Activated naive CD4-positive, alpha-beta T cell treated with anti-CD3 and anti-CD28 coated beads, Interleukin-2, amount 50 U/mL, for 24 hours (primary cell): ENCODE data around the gene AUTS2.

Experiments used
- H3K27ac Mint-ChIP-seq: one replicate; pipeline ENCODE4 v1.8.0; 2021; ENCODE audit warnings: mild to moderate bottlenecking, mixed read lengths
- H3K27me3 Mint-ChIP-seq: one replicate; pipeline ENCODE4 v1.8.0; 2021; ENCODE audit warnings: mixed read lengths
- H3K36me3 Mint-ChIP-seq: one replicate; pipeline ENCODE4 v1.8.0; 2021; ENCODE audit warnings: mixed read lengths
- H3K4me1 Mint-ChIP-seq: one replicate; pipeline ENCODE4 v1.8.0; 2021; ENCODE audit warnings: mixed read lengths
- H3K4me3 Mint-ChIP-seq: one replicate; pipeline ENCODE4 v1.8.0; 2021; ENCODE audit warnings: mild to moderate bottlenecking, mixed read lengths
- H3K9me3 Mint-ChIP-seq: one replicate; pipeline ENCODE4 v1.8.0; 2021; ENCODE audit warnings: mixed read lengths

AUTS2 gene

DNA sequence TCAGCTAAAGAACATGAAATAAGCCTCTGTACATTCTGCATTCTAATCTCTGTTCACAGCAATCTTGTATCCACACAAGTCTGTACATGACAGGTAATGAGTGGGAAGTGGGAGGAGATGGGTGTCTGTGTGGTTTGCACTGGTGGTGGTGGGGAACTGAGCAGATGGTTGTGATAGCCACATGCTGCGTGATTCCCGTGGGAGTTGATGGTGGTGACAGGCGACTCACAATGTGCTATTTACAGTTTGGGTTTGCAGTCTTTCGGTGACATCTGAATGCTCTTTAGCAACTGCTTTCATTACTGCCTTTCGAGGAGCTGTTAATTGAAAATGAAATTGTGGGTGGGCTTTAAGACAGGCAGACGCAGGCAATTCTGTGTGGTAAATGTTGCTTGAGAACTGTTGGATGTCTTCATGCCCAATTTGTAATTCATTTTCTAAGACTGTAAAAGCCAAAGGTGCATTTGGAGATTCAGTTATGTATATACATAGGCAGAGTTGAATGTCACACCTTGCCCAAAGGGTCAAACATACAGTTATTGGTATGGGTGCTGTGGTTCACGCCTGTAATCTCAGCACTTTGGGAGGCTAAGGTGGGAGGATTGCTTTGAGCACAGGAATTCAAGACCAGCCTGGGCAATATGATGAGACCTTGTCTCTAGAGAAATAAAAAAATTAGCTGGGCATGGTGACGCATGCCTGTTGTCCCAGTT is 308.2 kb downstream of the AUTS2 start:
- Mint-ChIP-seq H3K27ac (no peak overlapping the region), H3K27me3 (no peaks in the 10 kb centered on the region), H3K4me3 (no peak overlapping the region), H3K4me1 (no peaks in the 10 kb centered on the region), H3K9me3 (no peaks in the 10 kb centered on the region), H3K36me3 (no peaks in the 10 kb centered on the region)

DNA sequence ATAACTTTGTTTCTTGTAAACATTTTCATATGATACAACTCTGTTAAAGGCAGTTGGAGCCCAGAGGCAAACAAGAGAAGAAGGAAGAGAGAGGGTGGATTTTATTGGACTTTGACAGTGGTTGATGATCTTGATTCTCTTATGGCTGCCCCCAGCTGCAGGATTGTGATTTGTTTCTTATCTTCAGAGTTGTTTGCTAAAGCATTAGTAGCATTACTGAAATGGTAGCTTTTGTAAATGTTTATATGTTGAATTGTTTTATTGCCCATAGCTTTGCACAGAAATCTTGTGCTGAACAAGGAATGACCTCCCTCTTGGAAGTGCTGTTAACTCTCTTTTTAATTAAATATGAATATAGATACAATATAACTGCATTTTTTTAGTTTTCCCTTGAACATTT is 309.4 kb downstream of the AUTS2 start:
- no peaks in the 10 kb centered on the region for H3K9me3 Mint-ChIP-seq

DNA sequence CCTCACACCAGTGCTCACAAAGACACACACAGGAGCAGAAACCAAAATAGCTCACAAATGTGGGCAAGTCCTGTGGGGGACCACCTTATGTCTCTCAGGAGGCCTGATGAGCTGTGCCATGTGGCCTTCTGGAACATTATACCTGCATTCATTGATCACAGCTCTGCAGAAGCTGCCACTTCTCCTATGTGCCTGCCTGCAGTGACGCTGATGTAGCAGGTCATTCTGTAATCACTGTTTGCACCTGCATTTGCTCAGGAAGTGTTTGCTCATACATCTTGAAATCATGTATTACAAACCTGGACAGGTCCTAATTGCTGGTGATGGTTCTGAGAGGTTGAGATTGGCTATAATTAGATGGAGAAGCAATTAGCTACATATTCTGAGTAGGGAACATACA is 310.2 kb downstream of the AUTS2 start:
- H3K4me3 Mint-ChIP-seq: no peak overlapping the region
- H3K27me3 Mint-ChIP-seq: no peaks in the 10 kb centered on the region
- no peaks in the 10 kb centered on the region for H3K9me3 Mint-ChIP-seq
- no peaks in the 10 kb centered on the region for H3K36me3 Mint-ChIP-seq
- H3K27ac Mint-ChIP-seq: no peak overlapping the region
- H3K4me1 Mint-ChIP-seq: no peaks in the 10 kb centered on the region

More for the DNA sequence above, 309.4 kb downstream of the AUTS2 start:
- H3K36me3 Mint-ChIP-seq: no peaks in the 10 kb centered on the region
- H3K4me3 Mint-ChIP-seq: no peak overlapping the region
- H3K27me3 Mint-ChIP-seq: no peaks in the 10 kb centered on the region
- H3K27ac Mint-ChIP-seq: no peak overlapping the region
- H3K4me1 Mint-ChIP-seq: no peaks in the 10 kb centered on the region

DNA sequence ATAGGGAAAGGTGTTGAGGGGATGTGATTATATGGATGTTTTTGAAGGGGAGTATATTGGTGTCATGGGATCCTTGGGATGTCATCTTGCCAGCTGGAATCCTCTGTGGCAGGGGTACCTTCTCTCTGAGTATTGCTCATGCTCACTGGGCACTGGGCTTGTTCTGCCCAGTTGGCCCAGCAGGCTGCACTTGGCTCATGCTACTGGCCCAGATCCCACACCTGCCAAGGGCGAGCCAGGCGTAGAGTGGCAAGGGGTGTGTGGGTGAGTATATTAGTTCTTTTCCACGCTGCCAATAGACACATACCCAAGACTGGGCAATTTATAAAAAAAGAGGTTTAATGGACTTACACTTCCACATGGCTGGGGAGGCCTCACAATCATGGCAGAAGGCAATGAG is 311.9 kb downstream of the AUTS2 start:
- Mint-ChIP-seq H3K4me1 (no peaks in the 10 kb centered on the region), H3K27ac (no peak overlapping the region)

DNA sequence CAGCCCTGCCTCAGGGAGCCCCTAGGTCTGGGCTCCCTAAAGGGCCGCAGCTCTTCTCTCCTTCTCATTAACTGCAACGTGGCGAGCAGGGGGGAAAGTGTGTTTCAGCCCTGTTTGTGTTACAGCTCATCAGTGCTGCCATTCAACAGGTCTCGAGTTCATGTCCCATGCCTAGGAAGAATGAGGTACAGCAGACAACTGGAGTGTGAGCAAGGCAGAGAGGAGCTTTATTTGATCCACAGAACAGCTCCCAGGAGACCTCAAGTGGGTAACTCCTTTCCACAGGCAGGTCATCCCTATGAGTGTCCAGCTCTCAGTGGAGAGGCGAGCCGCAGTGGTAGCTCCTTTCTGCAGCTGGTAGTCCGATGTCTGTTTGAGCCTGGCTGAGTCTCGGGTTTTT is 313.1 kb downstream of the AUTS2 start:
- Mint-ChIP-seq H3K27me3 (no peaks in the 10 kb centered on the region), H3K4me1 (no peaks in the 10 kb centered on the region), H3K9me3 (no peaks in the 10 kb centered on the region), H3K27ac (no peak overlapping the region), H3K4me3 (no peak overlapping the region), H3K36me3 (no peaks in the 10 kb centered on the region)

More for the DNA sequence above, 311.9 kb downstream of the AUTS2 start:
- Mint-ChIP-seq H3K36me3 (no peaks in the 10 kb centered on the region), H3K4me3 (no peak overlapping the region), H3K9me3 (no peaks in the 10 kb centered on the region), H3K27me3 (no peaks in the 10 kb centered on the region)

DNA sequence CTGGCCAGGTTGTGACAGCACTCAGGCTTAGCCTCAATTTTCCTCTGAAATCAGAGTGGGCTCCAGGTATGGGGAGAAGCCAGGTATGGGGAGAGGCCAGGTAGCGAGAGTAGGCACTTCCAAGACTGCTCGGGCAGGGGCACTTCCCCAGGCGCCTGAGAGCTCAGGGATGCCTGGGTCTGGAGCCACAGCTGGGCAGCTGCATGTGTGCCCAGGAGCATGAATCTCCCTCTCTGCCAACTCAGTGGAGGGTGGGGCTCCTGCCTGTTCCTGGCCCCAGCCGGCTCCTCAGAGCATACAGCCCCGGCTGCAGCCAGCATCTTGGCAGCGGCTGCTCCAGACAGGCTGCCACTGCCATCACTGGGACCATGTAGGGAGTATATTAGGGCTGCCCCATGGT is 313.9 kb downstream of the AUTS2 start:
- Mint-ChIP-seq H3K9me3 (no peaks in the 10 kb centered on the region), H3K4me3 (no peak overlapping the region), H3K4me1 (no peaks in the 10 kb centered on the region), H3K27me3 (no peaks in the 10 kb centered on the region), H3K36me3 (no peaks in the 10 kb centered on the region), H3K27ac (no peak overlapping the region)

DNA sequence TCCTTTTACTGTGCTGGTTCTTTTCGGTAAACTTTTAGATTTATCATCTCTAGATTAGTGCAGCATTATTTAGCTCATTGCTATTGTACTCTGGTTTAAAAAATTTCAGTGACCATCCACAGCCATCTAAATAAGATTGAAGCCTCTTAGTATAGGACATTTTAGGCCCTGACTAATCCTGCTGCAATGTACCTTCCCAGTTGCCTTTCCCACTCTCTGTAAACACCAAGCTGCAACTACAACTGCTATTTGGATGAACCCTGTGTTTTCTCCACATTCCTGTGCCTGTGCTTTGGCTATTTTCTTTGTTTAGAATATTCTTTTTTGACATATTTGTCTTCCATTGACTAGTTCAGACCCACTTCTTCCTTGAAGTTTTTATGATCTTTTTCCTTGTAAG is 314.6 kb downstream of the AUTS2 start:
- Mint-ChIP-seq H3K27ac (no peak overlapping the region), H3K27me3 (no peaks in the 10 kb centered on the region), H3K4me1 (no peaks in the 10 kb centered on the region), H3K36me3 (no peaks in the 10 kb centered on the region), H3K9me3 (no peaks in the 10 kb centered on the region), H3K4me3 (no peak overlapping the region)

DNA sequence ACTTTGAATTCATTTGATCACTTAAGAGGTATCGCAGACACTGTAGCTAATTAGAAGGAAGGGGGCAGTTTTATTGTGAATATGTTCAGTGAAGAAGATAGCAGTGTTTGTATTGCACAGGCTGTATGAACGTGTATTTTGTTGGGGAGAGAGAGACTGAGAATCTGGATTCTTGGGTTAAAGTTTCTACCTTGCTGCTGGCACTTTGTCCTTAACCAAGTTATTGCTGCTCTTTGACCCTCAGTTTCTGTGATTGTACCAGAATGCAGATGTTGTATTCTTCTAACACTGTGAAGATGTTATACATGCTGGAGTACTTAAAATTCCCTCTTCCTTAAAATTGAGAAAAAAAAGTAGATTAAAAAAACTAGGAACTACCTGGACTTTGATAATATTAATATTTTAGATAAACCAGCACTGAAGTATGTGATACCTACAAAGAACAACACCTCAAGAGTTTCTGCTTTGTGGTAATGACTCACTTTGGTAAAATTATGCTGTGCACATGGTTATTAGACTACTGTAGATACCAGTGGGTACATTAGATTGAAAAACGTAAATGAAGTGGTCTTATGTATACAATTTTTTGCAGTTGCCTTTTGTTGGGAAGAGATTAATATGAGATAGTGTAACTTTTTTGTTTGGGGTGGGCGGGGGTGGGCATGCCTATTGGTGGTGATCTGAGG is 321.3 kb downstream of the AUTS2 start:
- H3K27me3 Mint-ChIP-seq: no peaks in the 10 kb centered on the region
- no peak overlapping the region for H3K27ac Mint-ChIP-seq
- H3K4me1 Mint-ChIP-seq: no peaks in the 10 kb centered on the region
- no peaks in the 10 kb centered on the region for H3K9me3 Mint-ChIP-seq
- H3K36me3 Mint-ChIP-seq: no peaks in the 10 kb centered on the region
- no peak overlapping the region for H3K4me3 Mint-ChIP-seq

DNA sequence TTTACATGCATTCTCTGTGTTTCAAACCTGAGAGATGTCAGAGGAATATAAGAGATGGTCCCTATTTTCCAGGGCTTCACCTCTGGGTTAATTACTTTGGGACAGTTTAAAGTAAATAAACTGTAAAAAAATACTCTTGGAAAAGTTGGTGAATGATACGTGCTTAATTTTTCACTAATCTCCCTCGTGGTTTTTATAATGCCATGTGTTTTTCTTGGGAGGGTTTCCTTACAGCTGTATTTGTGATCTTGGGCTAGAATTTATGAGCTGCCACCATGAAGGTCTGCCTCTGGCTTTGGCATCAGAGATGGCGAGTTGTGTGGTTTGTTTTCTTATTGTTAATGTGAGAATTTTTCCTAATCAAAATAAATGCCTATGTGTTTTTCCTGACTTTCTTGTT is 322.5 kb downstream of the AUTS2 start:
- no peaks in the 10 kb centered on the region for H3K27me3 Mint-ChIP-seq
- H3K36me3 Mint-ChIP-seq: no peaks in the 10 kb centered on the region
- H3K27ac Mint-ChIP-seq: no peak overlapping the region
- no peak overlapping the region for H3K4me3 Mint-ChIP-seq
- peaks cover 6% of the 10 kb centered on the region for H3K9me3 Mint-ChIP-seq
- no peaks in the 10 kb centered on the region for H3K4me1 Mint-ChIP-seq

DNA sequence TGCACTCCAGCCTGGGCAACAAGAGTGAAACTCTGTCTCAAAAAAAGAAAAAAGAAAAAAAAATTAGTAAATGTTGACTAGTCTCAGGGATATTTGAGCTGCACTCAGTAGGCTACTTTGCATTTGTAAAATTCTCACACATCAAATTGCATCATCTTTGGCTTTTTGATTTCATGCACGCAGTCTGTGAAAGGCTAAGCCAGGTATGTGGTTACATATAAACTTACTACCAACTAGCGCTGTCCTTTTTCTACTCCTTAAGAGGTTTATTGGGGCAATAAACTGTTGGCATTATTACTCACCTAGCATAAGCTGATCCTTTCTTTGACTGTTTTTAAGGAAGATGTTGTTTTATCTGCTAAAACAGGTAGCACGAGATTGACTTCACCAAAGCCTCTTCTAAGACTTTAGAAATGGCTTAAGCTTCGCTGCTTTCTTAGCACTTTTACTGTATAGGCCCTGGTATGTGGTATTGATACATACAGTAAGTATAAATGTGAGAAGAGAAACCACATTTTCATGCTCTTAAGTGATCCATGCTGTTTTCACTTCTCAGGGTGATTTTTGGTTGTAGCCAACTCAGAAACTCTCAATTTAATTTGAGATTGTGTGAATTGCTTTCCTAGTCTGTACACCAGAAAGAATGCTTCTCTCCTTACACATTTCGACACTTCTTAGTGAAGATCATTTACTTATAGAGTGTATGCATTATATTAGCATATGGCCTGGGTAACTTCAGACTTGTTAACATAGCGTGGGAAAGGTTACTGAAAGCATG is 323.9 kb downstream of the AUTS2 start:
- H3K9me3 Mint-ChIP-seq: peaks cover 6% of the 10 kb centered on the region
- no peaks in the 10 kb centered on the region for H3K4me1 Mint-ChIP-seq
- H3K27ac Mint-ChIP-seq: no peak overlapping the region
- no peaks in the 10 kb centered on the region for H3K27me3 Mint-ChIP-seq
- no peaks in the 10 kb centered on the region for H3K36me3 Mint-ChIP-seq
- no peak overlapping the region for H3K4me3 Mint-ChIP-seq

DNA sequence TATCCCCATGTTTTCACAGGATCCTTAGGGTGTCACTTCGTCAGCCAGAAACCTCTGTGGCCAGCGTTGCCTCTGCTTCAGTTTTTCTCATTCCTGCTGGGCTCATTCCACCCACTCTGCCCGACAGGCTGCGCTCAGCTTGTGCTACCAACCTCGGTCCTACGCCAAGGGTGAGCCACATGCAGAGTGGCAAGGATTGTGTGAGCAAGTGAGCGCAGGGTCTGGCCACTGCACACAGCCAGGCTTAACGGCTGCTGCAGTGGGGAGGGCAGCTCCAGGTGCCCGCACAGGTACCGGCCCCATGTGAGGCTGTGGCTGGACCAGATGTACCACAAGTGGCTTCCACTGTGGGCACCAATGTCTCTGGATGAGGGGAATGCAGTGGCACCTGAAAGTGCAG is 329.2 kb downstream of the AUTS2 start:
- H3K9me3 Mint-ChIP-seq: peaks cover 12% of the 10 kb centered on the region
- H3K36me3 Mint-ChIP-seq: no peaks in the 10 kb centered on the region
- no peaks in the 10 kb centered on the region for H3K27me3 Mint-ChIP-seq
- H3K27ac Mint-ChIP-seq: no peak overlapping the region
- H3K4me1 Mint-ChIP-seq: no peaks in the 10 kb centered on the region
- H3K4me3 Mint-ChIP-seq: no peak overlapping the region

DNA sequence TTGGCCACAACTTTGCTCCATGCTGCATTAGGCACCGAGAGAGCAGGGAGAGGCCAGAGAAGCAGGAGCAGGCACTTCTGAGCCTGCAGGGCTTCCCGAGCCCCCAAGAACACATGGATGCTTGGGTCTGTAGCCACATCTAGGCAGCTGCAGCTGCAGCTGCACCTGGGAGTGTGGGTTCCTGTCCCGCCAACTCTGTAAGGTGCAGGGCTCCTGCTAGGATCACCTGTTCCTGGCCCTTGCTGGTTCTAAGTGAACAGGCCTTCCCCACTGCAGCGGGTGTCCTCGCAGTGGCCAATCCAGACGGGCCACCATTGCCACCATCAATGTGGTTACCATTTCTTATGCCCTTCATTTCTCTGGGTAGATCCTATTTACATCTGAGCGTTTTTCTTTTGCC is 330.3 kb downstream of the AUTS2 start:
- Mint-ChIP-seq H3K9me3 (peaks cover 12% of the 10 kb centered on the region), H3K4me1 (no peaks in the 10 kb centered on the region), H3K27me3 (no peaks in the 10 kb centered on the region), H3K27ac (no peak overlapping the region), H3K4me3 (no peak overlapping the region), H3K36me3 (no peaks in the 10 kb centered on the region)

DNA sequence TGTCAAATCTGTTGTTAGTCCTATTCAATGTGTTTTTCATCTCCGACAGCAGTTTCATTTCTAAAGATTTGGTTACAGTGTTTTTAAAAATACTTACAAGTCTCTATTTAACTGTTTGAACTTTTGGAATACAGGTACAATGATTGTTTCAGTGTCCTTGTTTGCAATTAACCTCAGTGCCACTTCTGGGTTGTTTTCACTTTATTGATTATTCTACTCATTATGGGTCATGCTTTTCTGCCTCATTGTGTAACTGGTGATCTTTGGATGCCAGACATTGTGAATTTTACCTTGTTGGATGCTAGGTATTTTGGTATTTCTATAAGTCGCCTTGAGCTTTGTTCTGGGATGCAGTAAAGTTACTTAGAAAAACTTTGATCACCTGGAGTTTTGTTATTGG is 331.3 kb downstream of the AUTS2 start:
- H3K4me3 Mint-ChIP-seq: no peak overlapping the region
- H3K36me3 Mint-ChIP-seq: no peaks in the 10 kb centered on the region
- no peaks in the 10 kb centered on the region for H3K4me1 Mint-ChIP-seq
- peaks cover 12% of the 10 kb centered on the region for H3K9me3 Mint-ChIP-seq
- H3K27ac Mint-ChIP-seq: no peak overlapping the region
- H3K27me3 Mint-ChIP-seq: no peaks in the 10 kb centered on the region

DNA sequence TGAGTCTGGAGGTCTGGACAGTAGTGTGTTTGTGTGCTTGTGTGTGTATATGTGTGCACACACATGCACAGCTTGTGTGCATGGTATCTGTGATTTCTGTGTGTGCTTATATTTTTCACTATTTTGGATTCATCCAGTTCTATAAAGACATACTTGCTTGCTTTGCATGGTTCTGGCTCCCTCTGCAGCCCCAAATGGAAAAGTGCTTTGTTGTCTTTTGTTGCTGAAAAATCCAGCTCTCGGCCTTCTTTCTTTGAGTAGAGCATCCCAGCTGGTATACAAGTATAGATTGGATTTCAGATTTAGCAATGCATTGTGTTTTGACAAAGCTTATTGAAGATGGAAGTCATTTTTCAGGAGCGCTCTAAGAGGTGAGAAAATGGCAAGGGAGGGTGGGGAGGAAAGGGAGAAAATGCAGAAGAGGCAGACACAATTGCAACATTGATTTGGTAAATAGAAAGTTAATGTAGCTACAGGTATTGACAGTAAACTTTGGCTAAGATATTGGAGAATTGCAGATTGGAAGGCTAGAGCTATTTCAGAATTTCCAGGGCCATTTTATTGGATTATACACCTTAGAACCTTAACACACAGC is 333.9 kb downstream of the AUTS2 start:
- H3K36me3 Mint-ChIP-seq: no peaks in the 10 kb centered on the region
- no peaks in the 10 kb centered on the region for H3K4me1 Mint-ChIP-seq
- H3K9me3 Mint-ChIP-seq: peaks cover 6% of the 10 kb centered on the region
- no peaks in the 10 kb centered on the region for H3K27me3 Mint-ChIP-seq
- H3K27ac Mint-ChIP-seq: no peak overlapping the region
- no peak overlapping the region for H3K4me3 Mint-ChIP-seq

DNA sequence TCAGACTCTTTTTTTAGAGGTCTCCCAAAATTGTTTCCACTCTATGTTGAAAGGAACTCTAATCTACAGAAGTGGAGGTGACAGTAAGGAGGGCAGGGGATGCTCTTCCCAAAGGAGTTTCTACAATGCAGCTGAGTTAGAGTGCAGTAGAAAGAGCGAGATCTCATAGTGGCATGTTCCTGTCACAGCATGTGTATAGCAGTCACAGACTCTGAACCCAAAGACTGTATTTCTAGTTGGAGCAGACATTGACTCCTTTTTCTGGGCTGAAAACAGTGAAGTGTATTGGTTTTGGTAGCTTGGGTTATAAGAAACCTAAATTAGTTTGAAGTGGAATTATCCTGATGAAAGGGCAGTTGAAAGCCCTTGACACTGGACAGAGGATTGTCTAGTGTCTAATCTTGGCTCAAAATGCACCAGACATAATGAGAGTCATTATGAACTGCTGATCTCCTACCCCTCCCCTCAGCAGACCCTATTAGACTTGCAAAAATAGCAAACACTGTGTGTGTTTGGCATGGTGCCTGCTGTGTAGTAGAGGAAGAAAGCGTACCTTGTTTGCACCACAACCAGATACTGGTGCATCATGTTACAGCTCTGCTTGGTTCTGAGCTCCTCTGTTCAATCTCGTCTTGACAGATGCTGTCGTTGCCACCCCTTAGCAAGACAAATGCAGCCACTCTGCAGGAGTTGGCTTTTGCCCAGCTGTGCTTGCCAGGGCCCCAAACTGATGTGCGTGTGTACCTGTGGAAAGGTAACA is 336.0 kb downstream of the AUTS2 start:
- peaks cover 3% of the 10 kb centered on the region for H3K9me3 Mint-ChIP-seq
- H3K27ac Mint-ChIP-seq: no peak overlapping the region
- H3K4me1 Mint-ChIP-seq: no peaks in the 10 kb centered on the region
- no peak overlapping the region for H3K4me3 Mint-ChIP-seq
- no peaks in the 10 kb centered on the region for H3K27me3 Mint-ChIP-seq
- H3K36me3 Mint-ChIP-seq: no peaks in the 10 kb centered on the region
